HG02759 (cell line): ENCODE measurements around the gene KREMEN2.
"Not testable (repeated sequence)": the region's sequence is repeated elsewhere in the genome, so short reads cannot be mapped to it uniquely, and the experiment has no call there.

Source experiments
- ATAC-seq: cut with Tn5 transposase; IDR thresholded peaks from one replicate; pipeline ENCODE4 v1.9.1; 2021; ENCODE audit warnings: mild to moderate bottlenecking, moderate library complexity; ENCODE audit not compliant: unreplicated experiment

The KREMEN2 gene

DNA sequence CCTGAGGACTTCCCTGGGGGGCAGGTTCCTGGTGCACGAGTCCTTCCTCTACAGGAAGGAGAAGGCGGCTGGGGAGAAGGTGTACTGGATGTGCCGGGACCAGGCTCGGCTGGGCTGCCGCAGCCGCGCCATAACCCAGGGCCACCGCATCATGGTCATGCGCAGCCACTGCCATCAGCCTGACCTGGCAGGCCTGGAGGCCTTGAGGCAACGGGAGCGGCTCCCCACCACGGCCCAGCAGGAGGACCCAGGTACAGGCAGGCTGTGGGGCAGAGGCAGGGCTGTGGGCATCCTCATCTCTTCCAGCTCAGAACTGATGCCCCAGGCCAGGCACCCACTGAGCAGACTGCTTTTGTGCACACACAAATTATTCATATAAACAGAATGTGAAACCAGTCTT is 25.9 kb upstream of the KREMEN2 start:
- ATAC-seq: no peak

DNA sequence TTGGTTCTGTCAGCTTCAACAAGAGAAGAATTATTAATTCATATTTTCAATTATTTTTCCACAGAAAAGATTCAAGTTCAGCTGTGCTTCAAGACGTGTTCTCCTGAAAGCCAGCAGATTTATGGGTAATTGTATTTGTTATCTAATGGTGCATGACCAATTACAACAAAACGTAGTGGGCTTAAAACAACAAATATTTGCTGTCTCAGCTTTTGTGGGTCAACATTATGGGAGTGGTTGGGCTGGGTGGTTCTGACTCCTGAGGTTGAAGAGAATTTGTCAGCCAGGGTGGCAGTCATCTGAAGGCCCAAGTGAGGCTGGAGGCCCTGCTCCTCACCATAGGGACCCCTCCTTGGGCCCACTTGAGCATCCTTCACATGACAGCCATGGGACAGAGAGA is 24.1 kb upstream of the KREMEN2 start:
- ATAC-seq: no peak

DNA sequence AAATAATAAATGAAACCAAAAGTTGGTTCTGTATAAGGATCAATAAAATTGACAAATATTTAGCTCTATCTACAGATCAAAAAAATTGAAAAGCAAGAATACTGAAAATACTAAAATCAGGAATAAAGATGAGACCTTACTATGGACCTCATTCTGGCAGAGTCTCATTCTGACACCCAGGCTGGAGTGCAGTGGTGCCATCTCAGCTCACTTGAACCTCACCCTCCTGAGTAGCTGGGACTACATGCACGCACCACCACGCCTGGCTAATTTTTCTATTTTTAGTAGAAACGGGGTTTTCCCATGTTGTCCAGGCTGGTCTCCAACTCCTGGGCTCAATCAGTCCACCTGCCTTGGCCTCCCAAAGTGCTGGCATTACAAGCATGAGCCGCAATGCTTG is 22.0 kb upstream of the KREMEN2 start:
- ATAC-seq: no peak

- not testable (repeated sequence) for ATAC-seq
These were observed 20.4 kb upstream of the KREMEN2 start for GRCh38 chr16:2943716-2944115.

GRCh38 chr16:2946649-2947048 is 17.4 kb upstream of the KREMEN2 start:
- no peak for ATAC-seq

- ATAC-seq: no peak
These were observed 15.0 kb upstream of the KREMEN2 start for GRCh38 chr16:2948807-2949704.

GRCh38 chr16:2949705-2950352 is 14.2 kb upstream of the KREMEN2 start:
- ATAC-seq: no peak

- no peak for ATAC-seq
These were observed 13.7 kb upstream of the KREMEN2 start for GRCh38 chr16:2950353-2950724.

GRCh38 chr16:2950773-2951172 is 13.3 kb upstream of the KREMEN2 start:
- ATAC-seq: no peak

DNA sequence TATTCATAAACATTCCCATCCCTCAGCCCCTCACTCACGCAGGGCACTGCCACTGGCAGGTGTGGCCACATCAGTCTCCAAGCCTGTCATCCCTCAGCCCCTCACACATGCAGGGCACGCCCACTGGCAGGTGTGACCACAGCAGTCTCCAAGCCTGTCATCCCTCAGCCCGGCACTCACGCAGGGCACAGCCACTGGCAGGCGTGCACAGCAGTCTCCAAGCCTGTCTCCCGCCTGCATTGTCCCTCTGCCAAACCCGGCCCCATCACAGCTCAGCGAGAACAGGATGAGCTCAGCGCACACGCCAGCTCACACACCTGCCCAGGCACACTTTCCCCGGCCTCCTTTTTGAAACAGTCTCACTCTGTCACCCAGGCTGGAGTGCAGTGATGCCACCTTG is 11.4 kb upstream of the KREMEN2 start:
- ATAC-seq: no peak

- ATAC-seq: no peak
These were observed 10.1 kb upstream of the KREMEN2 start for GRCh38 chr16:2953706-2954627.

- no peak for ATAC-seq
These were observed 9.3 kb upstream of the KREMEN2 start for GRCh38 chr16:2954656-2955381.

- ATAC-seq: no peak
These were observed 8.7 kb upstream of the KREMEN2 start for GRCh38 chr16:2955438-2955778.

GRCh38 chr16:2955779-2956578 is 8.1 kb upstream of the KREMEN2 start:
- no peak for ATAC-seq

DNA sequence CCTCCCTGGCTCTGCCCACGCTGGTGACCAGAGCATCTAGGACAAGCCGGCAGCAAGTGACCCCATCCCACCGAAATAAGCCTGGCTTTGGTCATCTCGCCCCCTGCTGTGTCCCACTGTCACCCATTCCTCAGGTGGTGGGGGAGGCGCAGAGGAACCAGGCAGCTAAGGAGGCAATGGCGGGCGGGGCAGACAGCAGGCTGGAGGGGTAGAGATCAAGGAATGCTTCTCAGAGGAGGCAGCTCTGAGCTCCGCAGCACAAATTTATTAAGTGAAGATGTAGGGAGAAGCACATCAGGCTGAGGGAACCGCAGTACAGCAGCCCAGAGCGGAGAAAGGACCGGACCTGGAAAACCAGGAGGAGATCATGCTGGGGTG is 7.5 kb upstream of the KREMEN2 start:
- ATAC-seq: no peak

- ATAC-seq: no peak
These were observed 4.9 kb upstream of the KREMEN2 start for GRCh38 chr16:2959206-2959605.

- ATAC-seq: no peak
These were observed 3.7 kb upstream of the KREMEN2 start for GRCh38 chr16:2960183-2961010.

- no peak for ATAC-seq
These were observed 1.6 kb upstream of the KREMEN2 start for GRCh38 chr16:2962334-2963073.
